ENCODE data around the gene MEF2C. TPM values are rescaled to one million over a fixed set of nuclear protein-coding genes. Genes with fewer than 3 reads are reported as not detected.

MEF2C gene
- total RNA-seq, 4 donors from 2014 or later = 45.6 to 92.0 (median 54.4) TPM

GRCh38 chr5:88732181-88732633 is 150.8 kb downstream of the MEF2C start:
- no peak for TF ChIP-seq CTCF (IDR thresholded peaks at IDR 0.05; ENCODE audit: low read depth)

DNA sequence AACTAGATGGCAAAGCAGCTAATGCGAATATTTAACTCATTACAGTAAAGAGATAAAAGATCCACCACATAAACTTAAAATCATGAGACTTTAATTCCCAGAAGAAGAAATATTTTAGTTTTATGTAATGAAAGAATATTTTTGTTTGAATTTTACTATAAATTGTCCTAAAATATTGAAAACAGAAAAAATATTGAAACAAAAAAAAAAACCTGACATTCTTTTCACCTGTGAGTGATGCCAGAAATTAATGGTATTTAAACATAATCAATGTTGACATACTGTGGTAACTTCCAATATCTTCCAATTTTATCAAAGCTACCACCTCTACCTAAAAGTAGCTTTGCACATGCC is 153.2 kb downstream of the MEF2C start:
- TF ChIP-seq CTCF (IDR thresholded peaks at IDR 0.05; ENCODE audit: low read depth) = no peak

DNA sequence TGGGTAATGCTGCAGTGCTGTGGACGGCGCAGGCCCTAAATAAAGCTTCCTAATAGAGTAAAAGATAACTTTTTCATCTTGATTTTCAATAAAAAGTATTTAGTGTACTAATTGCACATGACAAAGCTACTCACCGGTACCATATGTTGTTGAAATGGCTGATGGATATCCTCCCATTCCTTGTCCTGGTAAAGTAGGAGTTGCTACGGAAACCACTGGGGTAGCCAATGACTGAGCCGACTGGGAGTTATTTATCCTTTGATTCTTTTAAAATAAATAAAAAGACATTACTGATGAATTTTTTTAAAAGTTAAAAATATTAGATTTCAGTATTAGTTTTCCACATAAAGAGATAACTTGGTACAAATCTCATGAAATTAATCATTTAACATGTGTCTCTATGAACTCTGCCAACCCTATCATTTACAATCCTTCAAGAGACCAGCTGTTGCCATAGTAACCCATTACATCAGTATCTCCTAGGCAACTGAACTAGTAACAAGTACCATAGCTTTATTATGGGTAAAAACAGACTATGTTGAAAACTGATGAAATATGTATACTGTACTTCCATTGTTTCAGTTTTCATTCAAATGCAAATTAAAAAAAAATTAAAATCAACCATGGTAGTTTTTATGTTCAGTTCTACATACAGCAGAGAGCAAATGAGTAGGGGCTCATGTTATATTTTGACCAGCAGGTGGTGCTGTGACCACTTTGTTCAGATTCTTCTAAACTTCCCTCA is 153.7 kb downstream of the MEF2C start:
- no peak for TF ChIP-seq CTCF (IDR thresholded peaks at IDR 0.05; ENCODE audit: low read depth)

- no peak for TF ChIP-seq CTCF (IDR thresholded peaks at IDR 0.05; ENCODE audit: low read depth)
Observed at GRCh38 chr5:88727705-88728313, 155.2 kb downstream of the MEF2C start.

DNA sequence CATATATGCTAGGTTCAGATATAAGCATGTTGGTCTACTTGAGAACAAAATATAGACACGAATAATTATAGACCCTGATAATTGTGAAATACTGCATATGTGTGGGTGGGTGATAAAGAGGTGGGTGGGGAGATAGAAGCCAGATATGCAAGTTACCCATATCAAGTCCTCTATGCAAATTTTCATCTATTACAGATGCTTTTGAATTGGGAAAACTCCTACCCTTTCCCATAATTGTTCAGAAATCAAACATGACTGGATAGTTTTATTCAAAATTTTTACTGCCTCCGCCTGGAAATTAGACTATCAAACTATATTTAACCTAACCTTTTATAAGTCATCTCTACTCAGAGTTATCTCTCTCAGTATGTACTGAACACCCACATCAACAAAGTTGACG is 157.5 kb downstream of the MEF2C start:
- TF ChIP-seq CTCF (IDR thresholded peaks at IDR 0.05; ENCODE audit: low read depth) = no peak

DNA sequence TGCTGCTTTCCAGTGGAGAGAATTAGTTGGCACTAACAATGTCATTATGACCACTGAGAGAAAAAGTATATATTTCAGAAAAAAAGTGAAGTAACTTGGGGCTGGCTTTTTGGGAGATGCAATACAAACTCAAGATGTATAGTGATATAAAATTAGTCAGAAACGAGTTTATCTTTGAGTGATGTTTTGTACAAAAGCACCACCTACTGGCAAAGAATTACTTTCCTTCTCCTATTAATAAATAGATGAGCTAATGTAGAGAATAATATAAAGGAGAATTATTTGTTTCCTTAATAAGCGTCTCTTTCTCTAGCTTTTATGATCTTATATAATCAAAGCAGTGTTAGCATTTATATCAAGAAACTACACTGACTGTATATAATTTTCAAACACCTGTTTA is 158.8 kb downstream of the MEF2C start:
- TF ChIP-seq CTCF (IDR thresholded peaks at IDR 0.05; ENCODE audit: low read depth) = no peak

- TF ChIP-seq CTCF (IDR thresholded peaks at IDR 0.05; ENCODE audit: low read depth) = no peak
Observed at GRCh38 chr5:88722546-88723073, 160.4 kb downstream of the MEF2C start.

All from subcutaneous adipose tissue (tissue), 4 donors.